T-helper 2 cell treated with Interferon-gamma antibody and Interleukin-4, amounts not matched to agents 5 μg/mL and 100 μg/mL, for 36 hours (primary cell): ENCODE measurements around the gene HTRA3.

ENCODE experiments used
- DNase-seq: peaks from one replicate; pipeline ENCODE4 v3.0.0; 2021; ENCODE audit warnings: low spot score
- H3K27ac Mint-ChIP-seq: one replicate; pipeline ENCODE4 v1.8.0; 2021; ENCODE audit warnings: mild to moderate bottlenecking, mixed read lengths
- H3K27me3 Mint-ChIP-seq: one replicate; pipeline ENCODE4 v1.8.0; 2021; ENCODE audit warnings: low read depth, mixed read lengths
- H3K36me3 Mint-ChIP-seq: one replicate; pipeline ENCODE4 v1.8.0; 2021; ENCODE audit warnings: low read depth, mixed read lengths
- H3K4me1 Mint-ChIP-seq: one replicate; pipeline ENCODE4 v1.8.0; 2021; ENCODE audit warnings: low read depth, mixed read lengths
- H3K4me3 Mint-ChIP-seq: one replicate; pipeline ENCODE4 v1.8.0; 2022; ENCODE audit warnings: mild to moderate bottlenecking, moderate library complexity, mixed read lengths
- H3K9me3 Mint-ChIP-seq: one replicate; pipeline ENCODE4 v1.8.0; 2021; ENCODE audit warnings: mixed read lengths

HTRA3 gene

DNA sequence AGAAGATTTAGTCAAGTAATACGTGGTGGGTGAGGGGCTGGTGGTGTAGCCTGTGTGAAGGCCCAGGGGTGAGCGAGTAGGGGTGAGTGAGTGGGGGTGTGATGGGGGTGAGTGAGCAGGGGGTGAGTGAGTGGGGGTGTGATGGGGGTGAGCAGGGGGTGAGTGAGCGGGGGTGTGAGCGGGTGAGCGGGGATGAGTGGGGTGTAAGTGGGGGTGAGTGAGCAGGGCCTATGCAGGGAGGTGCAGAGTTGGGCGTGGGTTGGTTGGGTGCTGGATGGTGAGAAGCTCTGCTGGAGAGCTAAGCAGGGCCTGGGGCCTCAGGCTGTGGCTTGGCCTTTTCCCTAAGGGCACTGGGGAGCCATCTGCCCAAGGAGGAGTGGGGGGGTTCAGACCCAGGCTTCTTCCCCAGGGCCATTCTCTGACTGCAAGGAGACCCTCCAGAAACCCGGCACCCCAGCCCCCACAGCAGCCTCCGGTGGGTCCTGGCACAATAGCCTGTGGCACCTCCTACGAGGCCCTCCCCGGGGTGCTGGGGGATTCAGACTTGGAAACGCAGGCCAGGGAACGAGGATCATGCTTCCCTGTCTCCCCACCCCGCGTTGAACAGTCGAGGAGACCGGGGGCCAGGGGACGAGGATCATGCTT, 40.1 kb upstream of the HTRA3 start:
- Mint-ChIP-seq H3K4me1 (peaks cover 9% of the 10 kb centered on the region), H3K27ac (peak overlapping the region; percentile 32), H3K36me3 (no peaks in the 10 kb centered on the region), H3K9me3 (no peaks in the 10 kb centered on the region), H3K4me3 (peak overlapping the region; percentile 5), H3K27me3 (no peaks in the 10 kb centered on the region)
- DNase-seq: no peak

DNA sequence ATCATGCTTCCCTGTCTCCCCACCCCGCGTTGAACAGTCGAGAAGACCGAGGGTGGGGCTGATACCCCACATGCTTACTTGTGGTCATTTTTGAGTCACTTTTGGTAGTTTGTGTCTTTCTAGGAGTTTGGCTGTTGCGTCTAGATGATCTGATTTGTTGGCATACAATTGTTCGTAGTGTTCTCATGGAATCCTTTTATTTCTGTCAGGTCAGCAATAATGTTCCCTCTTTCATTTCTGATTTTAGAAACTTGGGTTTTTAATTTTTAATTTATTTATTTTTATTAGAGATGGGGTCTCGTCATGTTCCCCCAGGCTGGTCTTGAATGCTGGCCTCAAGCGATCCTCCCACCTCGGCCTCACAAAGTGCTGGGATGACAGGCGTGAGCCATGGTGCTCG, 39.5 kb upstream of the HTRA3 start:
- Mint-ChIP-seq H3K4me1 (peaks cover 6% of the 10 kb centered on the region), H3K27ac (no peak overlapping the region)

DNA sequence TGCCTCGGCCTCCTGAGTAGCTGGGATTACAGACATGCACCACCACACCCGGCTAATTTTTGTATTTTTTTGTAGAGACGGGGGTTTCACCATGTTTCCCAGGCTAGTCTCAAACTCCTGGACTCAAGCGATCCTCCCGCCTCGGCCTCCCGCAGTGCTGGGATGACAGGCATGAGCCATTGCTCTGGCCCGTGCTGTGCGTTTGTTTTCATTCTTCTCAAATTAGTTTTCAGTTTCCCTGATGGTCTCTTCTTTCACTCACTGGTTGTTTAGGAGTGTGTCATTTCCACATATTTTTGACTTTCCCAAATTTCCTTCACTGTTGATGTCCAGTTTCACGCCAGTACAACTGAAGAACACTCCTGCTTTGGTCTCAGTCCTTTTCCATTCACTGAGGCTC, 38.7 kb upstream of the HTRA3 start:
- Mint-ChIP-seq H3K9me3 (no peaks in the 10 kb centered on the region), H3K27ac (no peak overlapping the region), H3K4me1 (peaks cover 6% of the 10 kb centered on the region), H3K36me3 (no peaks in the 10 kb centered on the region), H3K4me3 (no peak overlapping the region), H3K27me3 (no peaks in the 10 kb centered on the region)
- no peak for DNase-seq

More for the DNA sequence above, 39.5 kb upstream of the HTRA3 start:
- no peak for DNase-seq
- H3K4me3 Mint-ChIP-seq: no peak overlapping the region
- no peaks in the 10 kb centered on the region for H3K27me3 Mint-ChIP-seq
- no peaks in the 10 kb centered on the region for H3K9me3 Mint-ChIP-seq
- H3K36me3 Mint-ChIP-seq: no peaks in the 10 kb centered on the region

DNA sequence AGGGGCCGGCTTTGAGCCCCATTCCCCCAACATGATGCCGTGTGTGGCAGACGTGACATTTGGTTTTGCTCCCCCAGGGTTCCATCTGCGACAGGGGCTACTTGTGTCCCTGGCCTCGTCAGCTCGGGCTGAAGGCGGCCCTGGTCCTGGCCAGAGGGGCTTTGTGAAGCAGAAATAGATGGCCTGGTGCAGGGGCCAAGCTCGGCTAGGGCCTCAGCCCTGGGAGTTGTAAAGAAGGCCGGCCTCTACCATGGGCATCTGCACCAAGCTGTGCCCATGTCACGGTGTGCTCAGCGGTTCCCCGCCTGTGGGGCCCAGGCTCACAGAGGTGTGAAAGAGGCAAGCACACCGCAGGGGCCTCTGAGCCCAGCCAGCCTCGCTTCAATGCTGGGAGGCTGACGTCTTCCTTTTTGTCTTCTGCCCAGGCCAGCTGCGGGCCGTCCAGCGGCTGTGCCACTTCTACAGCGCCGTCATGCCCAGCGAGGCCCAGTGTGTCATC, 38.0 kb upstream of the HTRA3 start:
- no peaks in the 10 kb centered on the region for H3K36me3 Mint-ChIP-seq
- no peaks in the 10 kb centered on the region for H3K9me3 Mint-ChIP-seq
- no peak overlapping the region for H3K4me3 Mint-ChIP-seq
- no peak overlapping the region for H3K27ac Mint-ChIP-seq
- no peaks in the 10 kb centered on the region for H3K27me3 Mint-ChIP-seq
- DNase-seq: no peak
- H3K4me1 Mint-ChIP-seq: peaks cover 6% of the 10 kb centered on the region

DNA sequence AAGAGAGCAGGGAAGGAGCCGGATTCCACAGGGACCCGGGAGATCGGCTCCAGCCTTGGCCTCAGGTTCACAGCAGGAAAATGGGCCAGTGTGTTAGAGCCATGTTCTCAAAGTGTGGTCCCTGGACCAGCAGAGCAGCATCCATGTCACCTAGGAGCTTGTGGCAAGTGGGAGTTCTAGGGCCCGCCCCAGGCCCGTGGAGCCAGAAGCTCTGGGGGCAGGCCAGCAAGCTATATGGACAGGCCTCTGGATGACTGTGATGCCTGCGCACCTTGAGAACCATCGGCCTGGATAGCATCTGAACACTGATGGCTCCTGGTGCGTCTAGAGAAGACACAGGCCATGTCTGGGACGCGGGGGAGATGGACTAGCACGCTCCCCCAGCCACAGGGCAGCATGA, 36.8 kb upstream of the HTRA3 start:
- Mint-ChIP-seq H3K27me3 (no peaks in the 10 kb centered on the region), H3K27ac (no peak overlapping the region), H3K4me3 (no peak overlapping the region), H3K9me3 (no peaks in the 10 kb centered on the region), H3K36me3 (no peaks in the 10 kb centered on the region), H3K4me1 (peaks cover 6% of the 10 kb centered on the region)
- DNase-seq: no peak

DNA sequence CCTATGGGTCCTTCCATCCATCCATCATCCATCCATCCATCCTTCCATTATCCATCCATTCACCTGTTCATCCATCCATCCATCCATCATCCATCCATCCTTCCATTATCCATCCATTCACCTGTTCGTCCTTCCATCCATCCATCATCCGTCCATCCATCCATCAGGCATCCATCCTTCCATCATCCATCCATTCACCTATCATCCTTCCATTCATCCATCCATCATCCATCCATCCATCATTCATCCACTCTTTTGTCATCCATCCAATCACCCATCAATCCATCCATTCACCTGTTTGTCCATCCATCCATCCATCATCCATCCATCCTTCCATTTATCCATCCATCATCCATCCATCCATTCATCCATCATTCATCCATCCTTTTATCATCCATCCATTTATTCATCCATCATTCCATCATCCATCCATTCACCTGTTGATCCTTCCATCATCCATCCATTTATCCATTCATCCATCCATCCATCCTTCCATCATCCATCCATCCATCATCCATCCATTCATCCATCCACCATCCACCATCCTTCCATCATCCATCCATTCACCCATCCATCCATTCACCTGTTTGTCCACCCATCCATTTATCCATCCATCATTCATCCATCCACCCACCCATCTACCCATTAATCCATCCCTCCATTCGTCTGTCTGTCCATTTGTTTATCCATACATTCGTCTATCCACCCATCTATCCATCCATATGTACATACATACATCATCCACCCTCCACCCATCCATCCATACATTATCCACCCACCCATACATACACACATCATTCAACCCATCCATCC, 35.7 kb upstream of the HTRA3 start:
- DNase-seq: no peak

DNA sequence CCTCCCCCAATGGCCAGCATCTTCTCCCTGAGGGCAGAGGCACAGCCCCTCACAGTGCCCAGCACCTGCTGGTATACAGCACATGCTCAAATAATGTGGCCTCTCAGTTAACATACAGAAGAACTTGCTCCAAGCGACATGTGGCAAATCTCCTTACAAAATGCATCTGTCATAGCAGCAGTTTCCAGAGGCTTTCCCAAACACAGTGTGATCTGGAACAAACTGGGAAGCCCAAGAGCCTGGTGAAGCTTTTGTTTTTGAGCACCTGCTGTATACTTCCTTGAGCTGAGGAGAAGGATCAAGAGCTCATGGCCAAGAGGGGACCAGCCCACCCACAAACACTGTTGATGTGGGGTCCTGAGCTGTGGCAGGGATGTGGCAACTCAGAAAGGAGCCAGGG, 34.8 kb upstream of the HTRA3 start:
- no peaks in the 10 kb centered on the region for H3K27me3 Mint-ChIP-seq

More for the DNA sequence above, 35.7 kb upstream of the HTRA3 start:
- Mint-ChIP-seq H3K9me3 (no peaks in the 10 kb centered on the region), H3K27ac (no peak overlapping the region), H3K4me3 (no peak overlapping the region), H3K36me3 (no peaks in the 10 kb centered on the region), H3K4me1 (peaks cover 3% of the 10 kb centered on the region), H3K27me3 (no peaks in the 10 kb centered on the region)

DNA sequence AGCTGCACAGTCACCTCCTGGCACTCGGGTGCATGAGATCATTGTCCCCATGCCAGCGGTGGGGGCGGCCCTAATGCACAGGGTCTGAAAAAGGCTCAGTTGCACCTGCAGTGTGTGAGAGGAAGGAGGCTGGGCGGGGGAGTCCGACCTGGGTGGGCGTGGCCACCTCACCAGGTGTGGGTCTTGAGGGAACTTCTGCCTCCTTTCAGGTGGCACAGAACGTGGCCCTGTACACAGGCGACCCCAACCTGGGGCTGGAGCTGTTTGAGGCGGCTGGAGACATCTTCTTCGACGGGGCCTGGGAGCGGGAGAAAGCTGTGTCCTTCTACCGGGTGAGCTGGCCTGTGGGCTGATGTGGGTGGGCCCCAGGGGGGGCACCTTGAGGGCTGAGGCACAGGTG, 34.3 kb upstream of the HTRA3 start:
- Mint-ChIP-seq H3K4me1 (no peaks in the 10 kb centered on the region), H3K27ac (no peak overlapping the region), H3K36me3 (no peaks in the 10 kb centered on the region), H3K9me3 (no peaks in the 10 kb centered on the region), H3K4me3 (no peak overlapping the region), H3K27me3 (no peaks in the 10 kb centered on the region)
- DNase-seq: no peak

More for the DNA sequence above, 34.8 kb upstream of the HTRA3 start:
- Mint-ChIP-seq H3K4me1 (no peaks in the 10 kb centered on the region), H3K36me3 (no peaks in the 10 kb centered on the region), H3K9me3 (no peaks in the 10 kb centered on the region), H3K27ac (no peak overlapping the region), H3K4me3 (no peak overlapping the region)
- DNase-seq: no peak

DNA sequence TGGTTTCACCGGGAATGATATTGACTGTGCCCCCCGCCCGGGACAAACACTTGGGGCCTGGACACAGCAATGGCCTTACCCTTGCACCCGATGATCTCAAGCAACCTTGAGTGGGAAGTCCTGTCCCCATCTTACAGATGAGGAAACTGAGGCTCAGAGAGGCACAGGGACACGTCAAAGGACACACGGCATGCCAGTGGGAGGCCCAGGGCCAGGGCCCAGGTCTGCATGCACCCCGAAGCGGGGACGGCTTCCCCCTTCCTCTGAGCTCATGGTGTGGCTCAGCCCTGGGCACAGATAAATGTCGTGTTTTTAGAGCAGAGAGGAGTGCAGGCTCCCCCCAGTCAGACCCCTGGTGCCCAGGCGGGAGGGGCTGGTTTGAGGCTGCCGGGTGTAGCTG, 33.9 kb upstream of the HTRA3 start:
- Mint-ChIP-seq H3K36me3 (no peaks in the 10 kb centered on the region), H3K9me3 (no peaks in the 10 kb centered on the region), H3K4me3 (no peak overlapping the region), H3K4me1 (no peaks in the 10 kb centered on the region), H3K27me3 (no peaks in the 10 kb centered on the region), H3K27ac (no peak overlapping the region)
- DNase-seq: no peak

DNA sequence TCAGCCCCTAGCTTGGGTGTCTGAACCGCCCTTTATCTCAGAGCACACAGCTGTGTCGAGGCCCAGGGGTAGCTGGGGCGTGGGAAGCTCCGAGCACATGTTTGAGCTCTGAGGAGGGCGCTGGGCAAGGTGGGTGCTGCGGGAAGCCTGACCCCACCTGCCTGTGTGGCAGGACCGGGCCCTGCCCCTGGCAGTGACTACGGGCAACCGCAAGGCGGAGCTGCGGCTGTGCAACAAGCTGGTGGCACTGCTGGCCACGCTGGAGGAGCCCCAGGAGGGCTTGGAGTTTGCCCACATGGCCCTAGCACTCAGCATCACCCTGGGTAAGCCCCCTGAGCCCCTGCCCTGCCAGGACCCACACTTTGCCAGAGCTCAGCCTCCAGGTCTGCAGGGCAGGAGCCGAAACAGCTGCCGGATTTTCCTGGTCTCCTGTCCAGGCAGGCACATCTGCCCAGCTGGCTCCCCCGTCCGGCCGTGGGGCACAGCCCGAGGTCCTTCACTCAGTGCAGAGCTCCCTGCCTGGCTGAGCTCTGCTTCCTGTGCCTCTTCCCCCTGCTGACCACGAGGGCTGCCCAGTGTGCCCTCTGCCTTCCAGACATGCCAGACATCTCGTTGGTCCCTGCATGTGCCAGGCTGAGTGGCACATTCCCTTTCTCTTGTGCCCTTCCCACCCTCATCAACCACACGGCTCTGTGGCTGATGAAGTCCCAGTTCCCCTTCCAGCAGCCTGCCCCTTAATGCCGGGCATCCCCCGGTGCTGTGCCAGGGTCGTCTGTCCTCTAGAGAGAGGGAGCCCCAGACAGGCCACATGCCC, 33.2 kb upstream of the HTRA3 start:
- Mint-ChIP-seq H3K9me3 (no peaks in the 10 kb centered on the region), H3K4me3 (no peak overlapping the region), H3K36me3 (no peaks in the 10 kb centered on the region)

DNA sequence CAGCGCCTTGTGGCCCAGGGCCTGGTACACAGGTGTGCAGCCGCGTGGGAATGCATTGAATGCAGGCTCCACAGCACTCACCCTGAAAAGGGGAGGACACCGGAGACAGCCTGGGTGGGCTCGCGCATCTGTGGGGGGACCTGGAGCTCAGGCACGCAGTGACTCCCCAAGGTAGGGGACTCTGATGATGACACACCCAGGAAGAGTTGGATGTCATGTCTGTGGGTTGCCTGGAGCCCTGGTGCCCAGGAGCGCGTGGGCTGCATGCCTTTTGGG, 32.7 kb upstream of the HTRA3 start:
- no peak for DNase-seq
- H3K27me3 Mint-ChIP-seq: no peaks in the 10 kb centered on the region
- no peak overlapping the region for H3K27ac Mint-ChIP-seq
- H3K4me1 Mint-ChIP-seq: no peaks in the 10 kb centered on the region
- no peaks in the 10 kb centered on the region for H3K36me3 Mint-ChIP-seq
- H3K9me3 Mint-ChIP-seq: no peaks in the 10 kb centered on the region
- no peak overlapping the region for H3K4me3 Mint-ChIP-seq

More for the DNA sequence above, 33.2 kb upstream of the HTRA3 start:
- Mint-ChIP-seq H3K27ac (no peak overlapping the region), H3K27me3 (no peaks in the 10 kb centered on the region), H3K4me1 (no peaks in the 10 kb centered on the region)
- no peak for DNase-seq

DNA sequence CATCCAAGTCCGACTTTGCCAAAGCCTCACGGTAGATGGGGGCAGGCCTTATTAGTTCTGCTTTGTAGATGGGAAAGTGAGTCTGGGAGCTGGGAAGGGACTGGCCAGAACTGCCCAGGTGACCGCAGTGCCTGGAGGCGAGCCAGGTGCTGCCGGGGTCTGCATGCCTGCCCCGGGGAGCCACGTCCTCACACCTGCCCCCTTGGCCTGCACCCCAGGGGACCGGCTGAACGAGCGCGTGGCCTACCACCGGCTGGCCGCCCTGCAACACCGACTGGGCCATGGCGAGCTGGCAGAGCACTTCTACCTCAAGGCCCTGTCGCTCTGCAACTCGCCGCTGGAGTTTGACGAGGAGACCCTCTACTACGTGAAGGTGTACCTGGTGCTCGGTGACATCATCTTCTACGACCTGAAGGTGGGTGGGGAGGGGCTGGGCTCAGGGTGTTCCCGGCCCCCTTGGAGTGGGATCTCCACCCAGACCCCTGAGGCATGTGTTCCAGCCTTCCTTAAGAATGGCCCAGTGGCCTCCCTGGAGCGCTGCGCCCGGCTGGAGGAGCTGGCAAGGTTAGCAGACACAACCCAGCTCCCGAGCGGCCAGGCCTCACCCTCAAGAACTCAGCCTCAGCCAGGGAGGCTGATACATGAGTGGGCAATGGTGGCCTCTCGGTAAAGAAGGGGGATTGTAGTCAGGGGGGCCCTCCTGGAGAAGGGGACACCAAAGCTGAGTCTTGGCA, 32.1 kb upstream of the HTRA3 start:
- Mint-ChIP-seq H3K36me3 (no peaks in the 10 kb centered on the region), H3K4me1 (no peaks in the 10 kb centered on the region), H3K4me3 (no peak overlapping the region), H3K27me3 (no peaks in the 10 kb centered on the region), H3K27ac (no peak overlapping the region), H3K9me3 (no peaks in the 10 kb centered on the region)
- no peak for DNase-seq

DNA sequence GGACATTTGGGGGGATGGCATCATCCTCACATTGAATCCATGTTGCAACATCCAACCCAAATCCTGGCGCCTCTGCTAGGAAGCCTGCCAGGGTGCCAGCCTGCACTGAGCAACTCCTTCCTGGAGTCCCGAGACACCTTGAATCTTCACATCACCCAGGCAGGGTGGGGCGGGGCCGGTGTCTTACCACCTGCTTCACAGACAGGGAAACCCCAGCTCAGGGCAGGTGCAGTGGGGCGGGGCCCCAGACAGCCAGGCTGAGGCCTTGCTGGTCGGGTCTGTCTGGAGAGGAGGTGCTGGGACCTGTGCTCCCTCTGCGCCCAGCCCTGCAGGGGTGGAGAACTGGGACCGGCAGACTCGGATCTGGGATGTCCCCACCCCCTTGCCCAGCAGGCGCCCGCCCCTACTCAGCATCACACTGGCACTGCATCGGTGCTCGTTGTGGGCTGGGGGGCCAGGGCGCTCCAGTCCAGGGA, 31.5 kb upstream of the HTRA3 start:
- Mint-ChIP-seq H3K36me3 (no peaks in the 10 kb centered on the region), H3K27ac (no peak overlapping the region), H3K27me3 (no peaks in the 10 kb centered on the region), H3K9me3 (no peaks in the 10 kb centered on the region), H3K4me3 (no peak overlapping the region), H3K4me1 (no peaks in the 10 kb centered on the region)
- DNase-seq: no peak
